DND-41 (cell line): ENCODE measurements around the gene FHOD3.

Source experiments
- ATAC-seq: fragments of 200-7000 bp; cut with Tn5 transposase; 3 replicates; pipeline ENCODE4 v1.9.1; 2021; ENCODE audit warnings: low read depth; ENCODE audit not compliant: insufficient read depth
- DNase-seq: peaks from one replicate; pipeline ENCODE4 v3.0.0-alpha.2; 2020
- H2AFZ ChIP-seq: 2 replicates; pipeline ENCODE4 v1.6.0; 2012; ENCODE audit warnings: low read depth, low read length
- H3K27ac ChIP-seq: 2 replicates; pipeline ENCODE4 v1.5.1; 2012; ENCODE audit warnings: low read length, inconsistent platforms
- H3K27me3 ChIP-seq: fragments of 200-600 bp; sonication (generic); 2 replicates; pipeline ENCODE4 v1.6.0; 2012; ENCODE audit warnings: low read length, mild to moderate bottlenecking, inconsistent platforms; ENCODE audit not compliant: insufficient read depth, poor library complexity
- H3K36me3 ChIP-seq: 2 replicates; pipeline ENCODE4 v1.5.1; 2012; ENCODE audit warnings: low read length, inconsistent platforms; ENCODE audit not compliant: insufficient read depth
- H3K4me1 ChIP-seq: 2 replicates; pipeline ENCODE4 v1.5.1; 2012; ENCODE audit warnings: mild to moderate bottlenecking, low read length; ENCODE audit not compliant: insufficient read depth
- H3K4me2 ChIP-seq: 2 replicates; pipeline ENCODE4 v1.6.0; 2012; ENCODE audit warnings: mild to moderate bottlenecking, moderate library complexity, low read length, inconsistent platforms; ENCODE audit not compliant: insufficient read depth
- H3K4me3 ChIP-seq, 2 experiments: fragments of 200-600 bp in 1 of 2; shearing (Covaris generic) in 1 of 2; 2 replicates each; pipeline ENCODE4 v1.5.1; 2012 to 2016; ENCODE audit warnings: inconsistent platforms in 2 of 2, low read length in 2 of 2, mild to moderate bottlenecking in 2 of 2, low read depth in 1 of 2, moderate library complexity in 1 of 2
- H3K79me2 ChIP-seq: 2 replicates; pipeline ENCODE4 v1.6.0; 2012; ENCODE audit warnings: low read length, inconsistent platforms; ENCODE audit not compliant: insufficient read depth
- H3K9ac ChIP-seq: 2 replicates; pipeline ENCODE4 v1.6.0; 2012; ENCODE audit warnings: low read depth, mild to moderate bottlenecking, inconsistent platforms, low read length, moderate library complexity
- H3K9me3 ChIP-seq: 2 replicates; pipeline ENCODE4 v1.5.1; 2012; ENCODE audit warnings: low read length, moderate library complexity, mild to moderate bottlenecking, inconsistent platforms; ENCODE audit not compliant: insufficient read depth, severe bottlenecking
- H4K20me1 ChIP-seq: 2 replicates; pipeline ENCODE4 v1.6.0; 2012; ENCODE audit warnings: low read length; ENCODE audit not compliant: insufficient read depth
- CTCF ChIP-seq: IDR thresholded peaks from 2 replicates; pipeline ENCODE4 v1.5.1; 2012; ENCODE audit warnings: borderline replicate concordance, low read length, moderate library complexity, mild to moderate bottlenecking; ENCODE audit not compliant: poor library complexity, severe bottlenecking; ENCODE audit errors: extremely low read depth
- EZH2 ChIP-seq: IDR thresholded peaks from 3 replicates; pipeline ENCODE4 v1.6.1; 2012; ENCODE audit warnings: borderline replicate concordance, low read depth, mild to moderate bottlenecking, moderate library complexity, low read length, inconsistent platforms; ENCODE audit not compliant: severe bottlenecking

The FHOD3 gene

DNA sequence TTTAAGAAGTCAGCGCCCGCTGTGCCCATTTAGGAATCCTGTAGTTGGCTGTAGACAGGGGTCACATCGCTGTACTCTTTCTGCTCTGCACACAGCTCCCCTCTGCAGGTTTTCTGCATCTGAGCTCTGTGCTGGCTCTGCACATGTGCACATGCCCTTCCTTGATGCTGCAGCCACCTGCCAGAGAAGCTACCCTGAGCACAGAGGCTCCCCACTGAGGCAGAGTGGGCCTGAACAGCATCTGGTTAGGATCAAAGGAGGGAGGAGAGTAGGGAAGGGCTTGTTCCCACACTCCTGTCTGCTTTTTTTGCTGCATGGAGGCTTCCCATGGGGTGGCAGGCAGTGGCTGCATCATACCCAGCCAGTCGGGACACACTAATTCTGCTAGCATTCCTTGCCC lies 238.9 kb downstream of the FHOD3 start:
- Histone ChIP-seq H3K4me3 (no peak overlapping the region), H3K9ac (no peak overlapping the region), H3K36me3 (no peaks in the 10 kb centered on the region), H3K27ac (no peak overlapping the region), H3K79me2 (no peaks in the 10 kb centered on the region), H3K27me3 (no peaks in the 10 kb centered on the region), H2AFZ (no peak overlapping the region), H3K4me2 (no peak overlapping the region), H4K20me1 (no peaks in the 10 kb centered on the region), H3K4me1 (no peaks in the 10 kb centered on the region), H3K9me3 (no peaks in the 10 kb centered on the region)
- ATAC-seq (0 out of 3 replicates have a peak, but pooled peaks have one; percentile 39), DNase-seq (no peak)
- TF ChIP-seq CTCF (no peak), EZH2 (no peak)

DNA sequence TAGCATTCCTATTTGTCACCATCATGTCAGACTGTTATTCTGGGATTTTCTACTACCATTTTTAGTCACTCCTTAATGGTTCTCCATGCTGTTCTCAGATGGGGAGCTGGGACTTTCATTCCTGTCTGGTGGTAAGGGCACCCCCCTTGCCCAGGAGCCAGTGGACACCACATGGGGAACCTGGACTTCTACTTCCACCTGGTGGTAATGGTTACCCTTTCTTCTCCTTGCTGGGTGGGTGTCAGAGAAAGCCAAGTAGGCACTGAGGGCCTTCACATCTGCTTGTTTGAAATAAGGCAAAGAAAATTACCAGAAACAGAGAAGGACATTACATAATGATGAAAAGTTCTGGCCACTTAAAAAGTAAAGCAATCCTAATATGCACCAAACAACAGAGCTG lies 239.8 kb downstream of the FHOD3 start:
- Histone ChIP-seq H3K27ac (no peak overlapping the region), H3K9me3 (no peaks in the 10 kb centered on the region), H3K4me3 (no peak overlapping the region), H3K36me3 (no peaks in the 10 kb centered on the region), H3K27me3 (no peaks in the 10 kb centered on the region), H3K79me2 (no peaks in the 10 kb centered on the region), H3K4me2 (no peak overlapping the region), H2AFZ (no peak overlapping the region), H4K20me1 (no peaks in the 10 kb centered on the region), H3K4me1 (no peaks in the 10 kb centered on the region), H3K9ac (no peak overlapping the region)
- no peak for DNase-seq
- TF ChIP-seq CTCF: no peak
- TF ChIP-seq EZH2: no peak
- ATAC-seq: no peak

- TF ChIP-seq CTCF: no peak
- TF ChIP-seq EZH2: no peak
- no peak for DNase-seq
- H3K9me3 ChIP-seq: no peaks in the 10 kb centered on the region
- no peak for ATAC-seq
- H2AFZ ChIP-seq: no peak overlapping the region
- H4K20me1 ChIP-seq: no peaks in the 10 kb centered on the region
- H3K9ac ChIP-seq: no peak overlapping the region
- H3K4me1 ChIP-seq: no peaks in the 10 kb centered on the region
- H3K4me2 ChIP-seq: no peak overlapping the region
- H3K4me3 ChIP-seq: no peak overlapping the region
- H3K27me3 ChIP-seq: no peaks in the 10 kb centered on the region
- no peak overlapping the region for H3K27ac ChIP-seq
- no peaks in the 10 kb centered on the region for H3K79me2 ChIP-seq
- no peaks in the 10 kb centered on the region for H3K36me3 ChIP-seq
Observed at GRCh38 chr18:36539674-36540231, 242.2 kb downstream of the FHOD3 start.

DNA sequence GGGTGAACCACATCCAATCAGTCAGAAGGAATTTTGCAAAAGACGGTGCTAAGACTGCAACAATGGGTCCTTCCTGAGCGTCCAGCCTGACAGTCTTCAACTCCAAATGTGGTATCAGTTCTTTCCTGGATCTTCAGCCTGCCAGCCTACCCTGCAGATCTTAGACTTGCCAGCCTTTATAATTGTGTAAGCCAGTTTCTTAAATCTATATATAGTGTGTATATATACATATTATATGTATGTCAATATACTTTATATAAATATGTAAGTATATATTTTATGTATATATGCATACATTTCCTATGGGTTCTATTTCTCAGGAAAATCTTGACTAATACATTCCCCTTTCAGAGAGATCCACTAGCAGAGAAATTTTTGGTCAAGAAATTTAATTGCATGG lies 245.5 kb downstream of the FHOD3 start:
- DNase-seq (no peak), ATAC-seq (no peak)
- H3K27ac ChIP-seq: no peak overlapping the region
- no peak overlapping the region for H3K4me3 ChIP-seq
- no peaks in the 10 kb centered on the region for H4K20me1 ChIP-seq
- no peaks in the 10 kb centered on the region for H3K27me3 ChIP-seq
- no peaks in the 10 kb centered on the region for H3K4me1 ChIP-seq
- no peak overlapping the region for H3K9ac ChIP-seq
- H3K9me3 ChIP-seq: no peaks in the 10 kb centered on the region
- H3K36me3 ChIP-seq: no peaks in the 10 kb centered on the region
- H3K4me2 ChIP-seq: no peak overlapping the region
- H2AFZ ChIP-seq: no peak overlapping the region
- no peak for TF ChIP-seq CTCF
- no peak for TF ChIP-seq EZH2
- no peaks in the 10 kb centered on the region for H3K79me2 ChIP-seq
